ENCODE measurements around the gene OTUD5.

- TF ChIP-seq POLR2A (IDR thresholded peaks at IDR 0.05), result no peak
- no peak for TF ChIP-seq CTCF (IDR thresholded peaks at IDR 0.05)
- TF ChIP-seq POLR2AphosphoS5 (IDR thresholded peaks at IDR 0.05), result no peak
Measured at GRCh38 chrX:48983896-48984295, 26.5 kb upstream of the OTUD5 start.
